Progenitor cell of endocrine pancreas (in vitro differentiated cells): ENCODE results near the gene RERE. TPM values are rescaled to one million over a fixed set of nuclear protein-coding genes. Genes with fewer than 3 reads are reported as not detected.

ENCODE experiments used
- DNase-seq: peaks from one replicate; pipeline ENCODE4 v3.0.0; 2021; ENCODE audit warnings: low spot score; ENCODE audit not compliant: unreplicated experiment
- H3K27ac Mint-ChIP-seq: 2 replicates; pipeline ENCODE4 v1.8.0; 2021; ENCODE audit warnings: mild to moderate bottlenecking, moderate library complexity, mixed read lengths
- H3K27me3 Mint-ChIP-seq: 2 replicates; pipeline ENCODE4 v1.8.0; 2021; ENCODE audit warnings: mixed read lengths
- H3K36me3 Mint-ChIP-seq: 2 replicates; pipeline ENCODE4 v1.8.0; 2022; ENCODE audit warnings: mixed read lengths; ENCODE audit not compliant: insufficient read depth
- H3K4me1 Mint-ChIP-seq: 2 replicates; pipeline ENCODE4 v1.8.0; 2021; ENCODE audit warnings: low read depth, mixed read lengths
- H3K4me3 Mint-ChIP-seq: 2 replicates; pipeline ENCODE4 v1.8.0; 2021; ENCODE audit warnings: low read depth, mild to moderate bottlenecking, moderate library complexity, mixed read lengths
- H3K9me3 Mint-ChIP-seq: 2 replicates; pipeline ENCODE4 v1.8.0; 2021; ENCODE audit warnings: low read depth, mixed read lengths
- microRNA-seq: library from miRNA; unstranded; fragments of <30 nt; microRNA quantifications from one replicate; pipeline ENCODE4 v1.1.0, GENCODE V29; 2020; ENCODE audit warnings: borderline number of aligned reads; ENCODE audit not compliant: unreplicated experiment
- total RNA-seq: library from RNA; stranded (reverse); gene quantifications from 2 replicates; pipeline ENCODE4 v1.2.1, GENCODE V29; 2021
- TF ChIP-seq, protein P1 (sequence below): fragments of 200-600 bp; sonication (generic); IDR thresholded peaks from one replicate; pipeline ENCODE4 v1.5.0; 2021; ENCODE audit warnings: antibody characterized with exemption, mild to moderate bottlenecking; ENCODE audit not compliant: unreplicated experiment

RERE gene
- total RNA-seq, 1 donor from 2014 or later, result 329 TPM

GRCh38 chr1:8311068-8311718, 506.2 kb downstream of the RERE start:
- DNase-seq, result no peak
- H3K27ac Mint-ChIP-seq, result no peak overlapping the region
- peaks cover 27% of the 10 kb centered on the region for H3K4me1 Mint-ChIP-seq
- peaks cover 10% of the 10 kb centered on the region for H3K27me3 Mint-ChIP-seq
- H3K4me3 Mint-ChIP-seq, result no peak overlapping the region
- TF ChIP-seq, protein P1, sequence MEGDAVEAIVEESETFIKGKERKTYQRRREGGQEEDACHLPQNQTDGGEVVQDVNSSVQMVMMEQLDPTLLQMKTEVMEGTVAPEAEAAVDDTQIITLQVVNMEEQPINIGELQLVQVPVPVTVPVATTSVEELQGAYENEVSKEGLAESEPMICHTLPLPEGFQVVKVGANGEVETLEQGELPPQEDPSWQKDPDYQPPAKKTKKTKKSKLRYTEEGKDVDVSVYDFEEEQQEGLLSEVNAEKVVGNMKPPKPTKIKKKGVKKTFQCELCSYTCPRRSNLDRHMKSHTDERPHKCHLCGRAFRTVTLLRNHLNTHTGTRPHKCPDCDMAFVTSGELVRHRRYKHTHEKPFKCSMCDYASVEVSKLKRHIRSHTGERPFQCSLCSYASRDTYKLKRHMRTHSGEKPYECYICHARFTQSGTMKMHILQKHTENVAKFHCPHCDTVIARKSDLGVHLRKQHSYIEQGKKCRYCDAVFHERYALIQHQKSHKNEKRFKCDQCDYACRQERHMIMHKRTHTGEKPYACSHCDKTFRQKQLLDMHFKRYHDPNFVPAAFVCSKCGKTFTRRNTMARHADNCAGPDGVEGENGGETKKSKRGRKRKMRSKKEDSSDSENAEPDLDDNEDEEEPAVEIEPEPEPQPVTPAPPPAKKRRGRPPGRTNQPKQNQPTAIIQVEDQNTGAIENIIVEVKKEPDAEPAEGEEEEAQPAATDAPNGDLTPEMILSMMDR, result no peak
- H3K36me3 Mint-ChIP-seq, result no peaks in the 10 kb centered on the region
- H3K9me3 Mint-ChIP-seq, result no peaks in the 10 kb centered on the region

- TF ChIP-seq, protein P1, result no peak
- H3K27ac Mint-ChIP-seq, result peak overlapping the region; percentile 7
- H3K9me3 Mint-ChIP-seq, result no peaks in the 10 kb centered on the region
- no peak for DNase-seq
- H3K36me3 Mint-ChIP-seq, result no peaks in the 10 kb centered on the region
- no peaks in the 10 kb centered on the region for H3K27me3 Mint-ChIP-seq
- no peak overlapping the region for H3K4me3 Mint-ChIP-seq
- peaks cover 7% of the 10 kb centered on the region for H3K4me1 Mint-ChIP-seq
Observed at GRCh38 chr1:8307628-8308027, 509.8 kb downstream of the RERE start.

DNA sequence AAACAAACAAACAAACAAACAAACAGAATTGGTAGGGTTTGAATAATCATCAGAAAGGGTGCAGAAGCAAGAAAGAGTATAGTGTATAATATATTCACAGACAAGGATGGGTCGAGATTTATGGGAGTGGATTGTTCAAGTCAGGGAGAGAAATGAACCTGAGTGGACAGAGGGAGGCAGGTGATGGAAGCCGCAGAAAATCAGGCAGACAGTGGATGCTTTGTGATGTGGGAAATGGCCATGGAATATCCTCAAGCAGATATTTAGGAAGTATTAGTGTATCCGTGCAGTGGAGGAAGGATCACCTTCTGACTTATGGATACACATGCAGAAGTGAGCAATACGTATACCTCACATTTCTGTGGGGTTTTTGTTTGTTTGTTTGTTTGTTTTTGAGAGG, 513.6 kb downstream of the RERE start:
- Mint-ChIP-seq H3K36me3 (no peaks in the 10 kb centered on the region), H3K27me3 (no peaks in the 10 kb centered on the region), H3K4me3 (no peak overlapping the region), H3K27ac (no peak overlapping the region), H3K9me3 (no peaks in the 10 kb centered on the region), H3K4me1 (no peaks in the 10 kb centered on the region)
- no peak for DNase-seq
- TF ChIP-seq, protein P1, result no peak

DNA sequence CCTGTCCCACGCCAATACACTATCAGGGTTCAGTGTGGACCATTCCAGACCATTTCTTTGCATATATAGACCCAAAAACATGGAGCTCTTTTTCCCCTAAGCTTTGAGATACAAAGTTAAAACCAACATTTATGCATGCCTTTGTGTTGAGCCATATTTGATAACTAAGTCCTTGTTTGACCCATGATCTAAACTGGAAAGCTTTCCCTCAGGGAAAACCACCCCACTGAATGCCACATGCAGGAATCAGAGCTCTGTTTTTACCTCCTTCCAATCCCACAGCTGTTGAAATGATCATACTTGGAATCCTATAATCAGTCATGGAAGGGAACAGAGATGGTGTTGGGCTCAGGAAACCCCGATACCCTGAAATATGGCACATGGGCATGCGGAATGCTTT, 514.3 kb downstream of the RERE start:
- no peak overlapping the region for H3K27ac Mint-ChIP-seq
- DNase-seq, result no peak

More for the DNA sequence above, 514.3 kb downstream of the RERE start:
- no peaks in the 10 kb centered on the region for H3K27me3 Mint-ChIP-seq
- H3K4me1 Mint-ChIP-seq, result no peaks in the 10 kb centered on the region
- no peak overlapping the region for H3K4me3 Mint-ChIP-seq
- TF ChIP-seq, protein P1, result no peak
- H3K9me3 Mint-ChIP-seq, result no peaks in the 10 kb centered on the region
- H3K36me3 Mint-ChIP-seq, result no peaks in the 10 kb centered on the region

Small RNA genes within 50 kb of the gene (microRNA-seq; reads per million reads assigned to microRNA genes)
- gene MIR6728, result 6.0 reads per million, percentile 3 among the genes with 10 or more reads in this experiment

Other genes with a start within 250 kb of the RERE start
- 444 and 493 TPM in 2 replicates for gene ENO1, start 61.0 kb upstream of the RERE start, total RNA-seq
- not detected in 2 replicates for gene CA6, start 128.2 kb upstream of the RERE start, total RNA-seq
- gene SLC2A7, start 208.8 kb upstream of the RERE start, total RNA-seq, result not detected in 2 replicates